Fibroblast of the aortic adventitia (primary cell): ENCODE results near the gene TRIM36. TPM values are rescaled to one million over a fixed set of nuclear protein-coding genes. Genes with fewer than 3 reads are reported as not detected.

ENCODE experiments used
- DNase-seq: peaks from one replicate; pipeline ENCODE4 v3.0.0-alpha.2; 2010; ENCODE audit warnings: low read depth
- H3K4me3 ChIP-seq: 2 replicates; pipeline ENCODE4 v1.5.1; 2011; ENCODE audit warnings: low read depth, mild to moderate bottlenecking, control low read depth, low read length, moderate library complexity
- CTCF ChIP-seq: IDR thresholded peaks from 2 replicates; pipeline ENCODE4 v1.5.1; 2011; ENCODE audit warnings: mild to moderate bottlenecking, low read length, control low read depth, inconsistent platforms; ENCODE audit not compliant: insufficient read depth
- total RNA-seq: library from RNA; depleted of rRNA; stranded (reverse); fragments of >200 nt; gene quantifications from 2 replicates; pipeline ENCODE4 v1.2.3, GENCODE V29; 2012; ENCODE audit warnings: low replicate concordance

TRIM36 gene
- total RNA-seq, 1 donor: 0.36 TPM

DNA sequence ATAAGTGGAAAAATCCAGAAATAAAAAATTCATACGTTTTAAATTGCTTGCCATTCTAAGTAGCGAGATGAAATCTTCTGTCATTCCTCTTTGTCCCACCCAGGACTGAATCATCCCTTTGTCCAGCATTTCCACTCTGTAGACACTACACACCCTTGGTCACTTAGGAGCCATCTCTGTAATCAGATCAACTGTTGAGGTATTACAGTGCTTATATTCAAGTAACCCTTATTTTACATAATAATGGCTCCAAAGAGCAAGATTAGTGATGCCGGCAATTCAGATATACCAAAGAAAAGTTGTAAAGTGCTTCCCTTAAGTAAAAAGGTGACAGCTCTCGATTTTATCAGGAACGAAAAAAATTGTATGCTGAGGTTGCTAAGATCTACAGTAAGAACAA is 60.4 kb downstream of the TRIM36 start:
- TF ChIP-seq CTCF: no peak
- no peak for DNase-seq
- no peak overlapping the region for H3K4me3 ChIP-seq

DNA sequence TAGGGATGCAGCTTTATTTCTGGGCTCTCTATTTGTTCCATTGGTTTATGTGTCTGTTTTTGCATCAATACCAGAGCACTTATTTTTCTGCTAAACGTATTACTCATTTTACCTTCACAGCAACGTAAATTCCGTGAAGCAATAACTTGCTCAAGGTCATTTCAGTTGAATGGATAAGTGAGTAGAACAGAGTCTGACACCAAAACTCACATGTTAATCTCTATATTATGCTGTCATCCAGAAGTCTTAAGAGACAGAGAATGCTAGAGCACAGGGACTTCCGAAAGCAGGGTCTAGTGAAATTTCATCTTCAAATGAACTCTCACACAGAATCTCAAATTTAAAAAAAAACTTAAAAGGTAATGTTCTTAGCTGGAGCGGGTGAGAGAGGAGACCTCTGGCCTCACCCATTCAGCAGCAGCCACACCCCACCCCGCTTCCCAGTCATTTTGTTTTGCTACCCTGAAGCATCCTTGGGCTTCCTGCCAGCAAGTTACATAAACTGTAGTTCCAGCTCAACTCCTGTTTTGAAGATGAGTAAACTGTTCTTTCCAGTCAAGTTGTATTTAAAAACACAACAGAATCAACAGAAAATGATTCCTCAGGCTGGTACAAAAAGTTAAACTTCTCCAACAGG is 69.3 kb downstream of the TRIM36 start:
- TF ChIP-seq CTCF: no peak
- DNase-seq: peak; percentile 9
- H3K4me3 ChIP-seq: no peak overlapping the region

- peak; percentile 60 for DNase-seq
- no peak overlapping the region for H3K4me3 ChIP-seq
- TF ChIP-seq CTCF: peak; percentile 76
Measured at GRCh38 chr5:115098041-115098702, 71.5 kb downstream of the TRIM36 start.

DNA sequence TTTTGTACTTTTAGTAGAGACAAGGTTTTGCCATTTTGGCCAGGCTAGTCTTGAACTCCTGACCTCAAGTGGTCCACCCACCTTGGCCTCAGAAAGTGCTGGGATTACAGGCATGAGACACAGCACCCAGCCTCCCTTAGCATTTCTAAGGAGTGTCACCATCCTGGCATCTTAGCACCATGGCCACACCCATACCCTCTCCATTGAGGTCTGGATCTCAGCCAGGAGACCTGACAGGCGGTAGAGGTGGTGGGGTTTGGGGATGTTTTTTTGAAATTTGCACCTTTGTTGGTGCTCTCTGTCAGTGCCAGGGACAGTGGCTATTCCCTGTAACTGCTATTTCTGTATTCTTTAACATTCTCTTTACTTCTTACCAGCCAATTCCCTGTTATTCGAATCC is 72.5 kb downstream of the TRIM36 start:
- DNase-seq: no peak
- TF ChIP-seq CTCF: no peak
- no peak overlapping the region for H3K4me3 ChIP-seq

- no peak for TF ChIP-seq CTCF
- no peak for DNase-seq
- H3K4me3 ChIP-seq: no peak overlapping the region
Measured at GRCh38 chr5:115096034-115096769, 73.5 kb downstream of the TRIM36 start.

DNA sequence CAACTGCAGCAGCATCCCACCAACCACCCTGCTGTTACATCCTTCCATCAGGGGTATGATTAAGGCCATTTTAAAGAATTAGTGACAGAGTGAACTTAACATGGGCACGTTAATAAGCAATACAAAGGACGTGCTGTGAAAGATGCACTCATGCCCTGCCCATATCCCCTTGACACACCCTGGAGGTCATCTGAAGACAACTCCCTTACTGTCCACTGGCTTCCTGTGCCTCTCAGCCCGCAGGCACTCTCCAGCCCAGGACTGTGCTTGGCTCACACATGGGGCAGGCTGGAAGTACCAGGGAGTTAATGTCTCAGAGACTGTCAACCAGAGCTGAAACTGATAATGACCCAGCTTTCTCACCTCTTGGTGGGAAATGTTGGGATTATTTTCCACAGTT is 81.8 kb downstream of the TRIM36 start:
- no peak for DNase-seq
- no peak overlapping the region for H3K4me3 ChIP-seq
- no peak for TF ChIP-seq CTCF
